Activated CD8-positive, alpha-beta memory T cell treated with anti-CD3 and anti-CD28 coated beads for 1 hour (primary cell): Measurements from ENCODE around the gene RTL1.

Experiments used
- DNase-seq, 2 donors: peaks; one replicate each; pipeline ENCODE4 v3.0.0-alpha.2; 2020; ENCODE audit warnings: low read depth in 1 of 2; ENCODE audit errors: extremely low read depth in 1 of 2

Gene RTL1

GRCh38 chr14:100867631-100868315, 35.7 kb downstream of the RTL1 start:
- no peak for DNase-seq

GRCh38 chr14:100866666-100867630, 36.6 kb downstream of the RTL1 start:
- no peak for DNase-seq

GRCh38 chr14:100865682-100866591, 37.6 kb downstream of the RTL1 start:
- no peak for DNase-seq

DNA sequence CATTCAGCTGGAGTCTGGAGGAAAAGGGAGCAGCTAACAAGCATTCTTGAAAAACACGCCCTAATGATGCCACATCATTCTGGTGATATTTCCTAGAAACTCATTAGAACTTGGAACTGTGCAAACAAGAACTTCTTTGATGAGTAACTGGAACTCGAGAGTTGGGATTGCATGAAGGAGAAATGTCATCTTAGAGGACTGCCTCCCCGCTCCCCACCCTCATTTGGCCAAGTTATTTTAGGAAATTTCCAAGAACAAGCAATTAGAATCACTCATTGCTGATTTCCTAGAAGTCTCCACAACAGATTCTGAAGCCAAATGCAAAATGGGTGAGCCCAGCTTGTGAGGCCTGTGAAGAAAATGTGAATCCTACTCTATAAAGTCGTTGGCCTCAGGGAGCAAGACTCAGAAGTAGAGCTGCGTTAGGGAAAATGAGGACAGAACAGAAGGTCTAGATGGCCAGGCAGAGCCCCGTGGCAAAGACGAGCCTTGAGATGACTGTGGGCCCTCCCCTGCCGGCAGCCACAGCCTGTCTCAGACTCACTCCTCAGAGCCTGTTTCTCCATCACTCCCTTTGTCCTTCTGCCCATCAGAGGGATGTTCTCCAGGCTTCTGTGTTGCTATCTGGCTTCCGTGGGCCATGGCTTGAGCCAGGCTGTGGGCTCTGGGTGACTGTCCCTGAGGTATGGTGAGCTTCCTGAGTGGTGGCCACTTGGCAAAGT, 38.4 kb downstream of the RTL1 start:
- no peak for DNase-seq

GRCh38 chr14:100864206-100864605, 39.3 kb downstream of the RTL1 start:
- no peak for DNase-seq

GRCh38 chr14:100862793-100863192, 40.7 kb downstream of the RTL1 start:
- no peak for DNase-seq

- DNase-seq, result no peak
Observed at GRCh38 chr14:100862277-100862676, 41.2 kb downstream of the RTL1 start.

- no peak for DNase-seq
Observed at GRCh38 chr14:100861937-100862247, 41.6 kb downstream of the RTL1 start.

GRCh38 chr14:100861188-100861936, 42.2 kb downstream of the RTL1 start:
- no peak for DNase-seq

- DNase-seq, result no peak
Observed at GRCh38 chr14:100860556-100861187, 42.9 kb downstream of the RTL1 start.

DNA sequence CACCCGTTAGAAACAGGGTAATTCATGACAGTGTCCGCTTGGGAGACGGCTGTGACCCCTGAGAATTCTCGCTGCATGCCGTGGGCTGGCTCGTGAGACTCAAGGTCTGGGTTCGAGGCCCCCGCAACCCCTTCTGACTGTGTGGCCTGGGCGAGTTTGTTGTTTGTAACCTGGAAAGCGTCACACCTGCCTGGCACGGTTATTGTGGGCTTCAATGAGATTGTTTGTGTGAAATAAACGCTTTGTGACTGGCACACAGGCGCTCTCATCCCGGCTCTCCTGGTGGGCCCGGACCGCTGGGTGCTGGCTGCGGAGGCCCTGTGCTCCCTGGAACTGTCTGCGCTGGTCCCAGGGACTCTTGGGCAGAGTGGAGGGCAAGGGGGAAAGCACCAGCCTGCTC, 43.7 kb downstream of the RTL1 start:
- no peak for DNase-seq

DNA sequence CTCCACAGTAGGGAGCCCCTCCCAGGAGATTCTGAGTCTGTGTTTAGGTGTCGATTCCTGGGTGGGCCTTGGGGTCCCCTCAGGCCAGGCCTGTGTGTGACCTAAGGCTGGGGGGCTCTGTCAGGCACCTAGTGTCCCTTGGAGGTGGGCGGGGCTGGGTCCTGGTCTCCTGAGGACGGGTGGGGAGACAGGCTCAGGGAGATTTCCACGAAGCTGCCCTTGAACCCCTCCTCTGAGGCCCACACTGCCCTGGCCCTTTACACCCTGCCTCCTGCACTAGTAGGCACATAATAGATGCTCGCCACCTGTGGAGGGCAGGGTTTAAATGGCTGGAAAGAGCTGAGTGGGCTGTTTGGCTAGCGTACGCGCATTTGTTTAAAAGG, 44.7 kb downstream of the RTL1 start:
- DNase-seq, result no peak

DNA sequence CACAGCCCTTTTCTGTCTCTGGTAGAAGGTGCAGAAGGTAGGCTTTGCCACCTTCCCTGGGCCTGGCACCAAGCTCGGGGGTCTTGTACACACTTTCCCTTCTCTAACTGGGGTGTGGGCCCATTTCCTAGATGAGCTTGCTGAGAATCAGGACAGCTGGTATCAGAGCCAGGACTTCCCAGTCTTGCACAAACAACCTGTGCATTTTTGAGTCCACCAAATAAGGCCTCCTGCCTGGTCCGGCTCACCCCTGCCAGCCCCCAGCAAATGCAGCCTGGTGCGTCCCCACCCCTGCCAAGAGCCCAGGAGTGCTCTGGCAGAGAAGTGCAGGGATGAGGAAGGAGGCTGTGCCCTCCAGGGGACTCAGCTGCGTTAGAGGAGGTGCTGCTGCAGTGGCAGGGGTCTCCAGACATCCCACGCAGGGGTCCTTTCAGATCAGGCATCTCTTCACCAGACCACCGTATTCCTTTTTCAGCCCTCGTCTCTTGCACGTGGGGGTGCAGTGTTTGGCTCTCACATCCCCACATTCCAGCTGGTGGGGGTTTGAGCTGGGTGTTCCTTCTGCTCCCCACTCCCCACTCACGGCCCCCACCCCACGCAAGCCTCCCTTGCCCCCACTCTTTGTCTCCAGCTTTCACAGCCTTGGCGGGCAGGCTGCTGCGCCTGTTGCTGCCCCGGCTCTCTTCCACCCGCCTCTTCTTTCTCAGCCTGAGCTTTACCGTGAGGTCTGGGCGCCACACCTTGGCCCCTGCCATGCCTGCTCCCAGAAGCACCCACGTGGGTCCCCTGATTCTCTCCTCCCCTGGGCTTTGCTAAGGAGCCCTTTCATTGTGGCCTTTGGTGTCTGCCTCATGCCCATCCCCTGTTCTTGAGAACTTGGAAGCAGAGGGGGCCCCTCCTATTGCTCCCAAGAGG, 45.3 kb downstream of the RTL1 start:
- DNase-seq, result no peak

GRCh38 chr14:100857233-100857922, 46.1 kb downstream of the RTL1 start:
- DNase-seq, result no peak

- no peak for DNase-seq
Observed at GRCh38 chr14:100856056-100856950, 47.2 kb downstream of the RTL1 start.

DNA sequence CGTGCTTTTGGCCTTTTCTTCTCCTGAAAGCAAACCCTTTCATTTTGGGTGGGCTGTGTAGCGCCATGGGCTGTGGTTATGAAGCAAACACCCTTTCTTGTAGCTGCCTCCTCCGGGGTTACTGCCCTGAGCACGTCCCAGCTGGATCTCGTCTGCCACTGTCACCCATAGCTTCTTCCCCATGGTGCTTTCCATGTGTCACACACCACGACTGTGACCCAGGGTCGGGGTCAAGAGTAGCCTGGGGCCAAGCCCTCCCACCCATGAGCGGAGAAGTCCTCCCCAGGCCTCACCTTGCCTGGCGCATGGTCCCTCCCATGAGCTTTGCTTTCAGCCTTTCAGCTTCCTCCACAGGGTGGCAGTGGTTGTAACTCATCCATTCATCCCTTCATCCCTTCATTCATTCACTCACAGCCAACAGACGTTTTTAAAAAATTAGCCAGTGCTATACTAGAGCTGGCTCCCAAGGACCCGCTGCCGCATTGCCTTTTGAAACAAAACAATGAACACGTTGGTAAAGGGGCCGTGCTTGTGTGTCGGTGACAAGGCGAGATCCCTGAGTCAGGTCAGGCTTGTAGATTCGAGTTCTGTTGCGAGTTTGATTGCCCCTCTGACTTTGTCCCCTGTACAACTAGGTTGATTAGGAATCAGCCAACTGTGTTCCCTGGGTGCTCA, 48.1 kb downstream of the RTL1 start:
- DNase-seq, result no peak
